GM12892 (cell line): ENCODE data around the gene MID1.

Source experiments
- DNase-seq: peaks from one replicate; pipeline ENCODE4 v3.0.0; 2011; ENCODE audit not compliant: insufficient read length
- FAIRE-seq: peaks from 2 replicates; lab custom pipeline; 2011; peaks lifted over from hg19 to GRCh38; lab: Jason Lieb, UNC
- POLR2A ChIP-seq: IDR thresholded peaks from 2 replicates; pipeline ENCODE4 v1.6.1; 2011; ENCODE audit warnings: low read depth, low read length, control low read depth
- POLR2AphosphoS5 ChIP-seq: IDR thresholded peaks from 2 replicates; pipeline ENCODE4 v1.6.1; 2011; ENCODE audit warnings: low read depth, low read length, control low read depth
- TAF1 ChIP-seq: IDR thresholded peaks from 2 replicates; pipeline ENCODE4 v1.6.1; 2011; ENCODE audit warnings: low read depth, mild to moderate bottlenecking, control low read depth, low read length, borderline replicate concordance

MID1 gene

GRCh38 chrX:10516781-10517322 lies 103.5 kb downstream of the MID1 start:
- DNase-seq, result no peak
- FAIRE-seq, result no peak
- TF ChIP-seq POLR2AphosphoS5, result no peak
- TF ChIP-seq TAF1, result no peak
- no peak for TF ChIP-seq POLR2A

- DNase-seq (no peak), FAIRE-seq (no peak)
- TF ChIP-seq POLR2AphosphoS5 (no peak), TAF1 (no peak), POLR2A (no peak)
Observed at GRCh38 chrX:10514891-10515290, 105.5 kb downstream of the MID1 start.

- DNase-seq, result no peak
- no peak for TF ChIP-seq POLR2AphosphoS5
- TF ChIP-seq TAF1, result no peak
- no peak for TF ChIP-seq POLR2A
- no peak for FAIRE-seq
Observed at GRCh38 chrX:10513974-10514373, 106.4 kb downstream of the MID1 start.

GRCh38 chrX:10512741-10513140 lies 107.6 kb downstream of the MID1 start:
- FAIRE-seq (no peak), DNase-seq (no peak)
- TF ChIP-seq TAF1, result no peak

- TF ChIP-seq POLR2AphosphoS5, result no peak
- TF ChIP-seq TAF1, result no peak
- no peak for TF ChIP-seq POLR2A
- FAIRE-seq, result no peak
- DNase-seq, result no peak
Observed at GRCh38 chrX:10512258-10512657, 108.1 kb downstream of the MID1 start.

GRCh38 chrX:10509397-10509796 lies 111.0 kb downstream of the MID1 start:
- FAIRE-seq, result no peak
- no peak for DNase-seq
- no peak for TF ChIP-seq POLR2AphosphoS5
- TF ChIP-seq TAF1, result no peak
- TF ChIP-seq POLR2A, result no peak

GRCh38 chrX:10508891-10509290 lies 111.5 kb downstream of the MID1 start:
- no peak for TF ChIP-seq TAF1
- TF ChIP-seq POLR2A, result no peak
- no peak for TF ChIP-seq POLR2AphosphoS5
- no peak for FAIRE-seq

GRCh38 chrX:10507876-10508275 lies 112.5 kb downstream of the MID1 start:
- DNase-seq (no peak), FAIRE-seq (no peak)

More at GRCh38 chrX:10508891-10509290, 111.5 kb downstream of the MID1 start:
- DNase-seq, result no peak

GRCh38 chrX:10507181-10507580 lies 113.2 kb downstream of the MID1 start:
- no peak for TF ChIP-seq POLR2AphosphoS5
- TF ChIP-seq TAF1, result no peak
- no peak for TF ChIP-seq POLR2A
- FAIRE-seq (no peak), DNase-seq (no peak)

More at GRCh38 chrX:10507876-10508275, 112.5 kb downstream of the MID1 start:
- TF ChIP-seq POLR2AphosphoS5, result no peak
- no peak for TF ChIP-seq TAF1
- no peak for TF ChIP-seq POLR2A

- no peak for TF ChIP-seq POLR2A
- no peak for TF ChIP-seq TAF1
- TF ChIP-seq POLR2AphosphoS5, result no peak
- no peak for FAIRE-seq
- DNase-seq, result no peak
Observed at GRCh38 chrX:10506781-10507180, 113.6 kb downstream of the MID1 start.

- no peak for FAIRE-seq
- TF ChIP-seq TAF1, result no peak
- TF ChIP-seq POLR2AphosphoS5, result no peak
- TF ChIP-seq POLR2A, result no peak
- DNase-seq, result no peak
Observed at GRCh38 chrX:10505726-10506125, 114.7 kb downstream of the MID1 start.

GRCh38 chrX:10502961-10503360 lies 117.4 kb downstream of the MID1 start:
- FAIRE-seq (no peak), DNase-seq (no peak)
- no peak for TF ChIP-seq TAF1
- TF ChIP-seq POLR2A, result no peak
- TF ChIP-seq POLR2AphosphoS5, result no peak

- FAIRE-seq (no peak), DNase-seq (no peak)
- no peak for TF ChIP-seq TAF1
- no peak for TF ChIP-seq POLR2A
- TF ChIP-seq POLR2AphosphoS5, result no peak
Observed at GRCh38 chrX:10501611-10502010, 118.8 kb downstream of the MID1 start.
